Stimulated activated CD4-positive, alpha-beta T cell treated with anti-CD3 and anti-CD28 coated beads, Interleukin-2, amount 100 ng/mL, for 48 hours (primary cell): ENCODE results near the gene DACT2.

Experiments
- DNase-seq, 2 donors: peaks; one replicate each; pipeline ENCODE4 v3.0.0-alpha.2; 2020

The DACT2 gene

GRCh38 chr6:168261234-168261633 is 58.3 kb downstream of the DACT2 start:
- no peak for DNase-seq

- DNase-seq: no peak
These were observed 59.1 kb downstream of the DACT2 start for GRCh38 chr6:168260420-168260987.

GRCh38 chr6:168258795-168259194 is 60.8 kb downstream of the DACT2 start:
- DNase-seq: no peak

GRCh38 chr6:168256940-168257339 is 62.6 kb downstream of the DACT2 start:
- no peak for DNase-seq
